ENCODE results near the gene INMT.

- TF ChIP-seq POLR2AphosphoS5 (IDR thresholded peaks at IDR 0.05; ENCODE audit: low read depth, low read length), result no peak
- TF ChIP-seq TAF1 (IDR thresholded peaks at IDR 0.05; ENCODE audit: borderline replicate concordance, low read depth, low read length), result no peak
- TF ChIP-seq POLR2A (IDR thresholded peaks at IDR 0.05; ENCODE audit: low read depth, low read length), result no peak
Measured at GRCh38 chr7:30723776-30724175, 28.2 kb upstream of the INMT start.
